Activated naive CD4-positive, alpha-beta T cell (primary cell): ENCODE data around the gene GOLGA6D.
A peak's percentile ranks its signal among the peaks of the same experiment; 100 is the strongest.
"Not testable (repeated sequence)": the region's sequence is repeated elsewhere in the genome, so short reads cannot be mapped to it uniquely, and the experiment has no call there.

Experiments
- DNase-seq, 4 experiments: peaks; one replicate each; lab custom pipeline; 2025; lab: John Stamatoyannopoulos, UW

GOLGA6D gene

GRCh38 chr15:75333654-75334419 is 51.2 kb downstream of the GOLGA6D start:
- not testable (repeated sequence) for DNase-seq

GRCh38 chr15:75335313-75335704 is 52.7 kb downstream of the GOLGA6D start:
- DNase-seq: no peak

- DNase-seq: peak; percentile 29 to 74 (median 56)
Observed at GRCh38 chr15:75335705-75336355, 53.2 kb downstream of the GOLGA6D start, which contains the start of gene COMMD4. Gene COMMD4 (plus strand): TSS chr15:75336063. CDS start chr15:75336090, 27 bp downstream.

- no peak for DNase-seq
Observed at GRCh38 chr15:75338661-75339240, 56.1 kb downstream of the GOLGA6D start.

GRCh38 chr15:75339531-75340240 is 57.1 kb downstream of the GOLGA6D start:
- no peak for DNase-seq

GRCh38 chr15:75342221-75342620 is 59.6 kb downstream of the GOLGA6D start:
- DNase-seq: no peak

DNA sequence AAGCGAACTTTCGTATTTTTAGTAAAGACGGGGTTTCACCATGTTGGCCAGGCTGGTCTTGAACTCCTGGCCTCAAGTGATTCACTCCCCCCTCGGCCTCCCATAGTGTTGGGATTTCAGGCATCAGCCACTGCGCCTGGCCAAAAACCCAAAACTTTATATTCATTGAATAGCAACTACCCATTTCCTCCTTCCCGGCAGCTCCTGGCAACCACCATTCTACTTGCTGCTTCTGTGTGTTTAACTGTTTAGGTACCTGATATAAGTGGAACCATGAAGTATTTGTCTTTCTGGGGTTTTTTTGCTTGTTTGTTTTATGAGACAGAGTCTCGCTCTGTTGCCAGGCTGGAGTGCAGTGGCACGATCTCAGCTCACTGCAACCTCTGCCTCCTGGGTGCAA is 61.3 kb downstream of the GOLGA6D start:
- not testable (repeated sequence) for DNase-seq
